Stimulated activated CD8-positive, alpha-beta memory T cell treated with anti-CD3 and anti-CD28 coated beads, Interleukin-2, amount 100 ng/mL, for 1 hour (primary cell): Measurements from ENCODE around the gene CACNA2D3.
"Not testable (repeated sequence)": the region's sequence is repeated elsewhere in the genome, so short reads cannot be mapped to it uniquely, and the experiment has no call there.

Experiments
- DNase-seq, 2 donors: peaks; one replicate each; pipeline ENCODE4 v3.0.0-alpha.2; 2020; ENCODE audit warnings: low read depth in 2 of 2

Gene CACNA2D3

DNA sequence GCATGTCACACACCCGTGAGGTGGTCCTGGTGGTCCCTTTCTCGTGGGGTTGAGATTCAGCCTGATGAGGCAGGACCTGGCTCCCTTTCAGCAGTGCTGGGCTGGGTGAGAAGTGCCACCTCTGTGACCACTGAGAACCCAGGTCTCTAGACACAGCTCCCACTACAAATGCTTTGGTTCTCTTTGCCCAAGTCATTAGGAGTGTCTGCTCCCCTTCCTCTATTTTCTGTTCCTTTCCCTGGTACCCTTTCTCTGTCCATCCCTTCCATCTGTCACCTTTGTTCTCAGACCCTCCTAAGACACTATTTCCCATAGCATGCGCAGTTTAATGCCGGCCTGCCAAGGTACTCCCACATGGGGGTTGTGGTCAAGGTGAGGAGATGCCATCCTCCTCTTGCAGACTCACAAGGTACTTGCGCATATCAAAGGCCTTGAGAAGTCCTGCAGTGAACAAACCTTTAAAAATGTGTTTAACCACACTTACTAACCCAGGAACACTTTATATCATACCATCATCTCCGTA, 507.8 kb downstream of the CACNA2D3 start:
- DNase-seq: no peak

DNA sequence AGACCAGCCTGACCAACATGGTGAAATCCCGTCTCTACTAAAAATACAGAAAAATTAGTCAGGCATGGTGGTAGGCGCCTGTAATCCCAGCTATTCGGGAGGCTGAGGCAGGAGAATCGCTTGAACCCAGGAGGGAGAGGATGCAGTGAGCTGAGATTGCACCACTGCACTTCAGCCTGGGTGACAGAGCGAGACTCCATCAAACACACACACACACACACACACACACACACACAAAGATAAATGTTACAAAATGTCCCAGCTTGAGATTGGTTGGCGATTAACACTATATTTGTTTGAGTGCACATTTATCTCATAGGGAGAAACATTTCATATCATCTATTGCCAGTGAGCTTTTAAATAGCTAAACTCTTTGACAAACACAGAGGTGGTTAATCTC, 508.6 kb downstream of the CACNA2D3 start:
- not testable (repeated sequence) for DNase-seq

DNA sequence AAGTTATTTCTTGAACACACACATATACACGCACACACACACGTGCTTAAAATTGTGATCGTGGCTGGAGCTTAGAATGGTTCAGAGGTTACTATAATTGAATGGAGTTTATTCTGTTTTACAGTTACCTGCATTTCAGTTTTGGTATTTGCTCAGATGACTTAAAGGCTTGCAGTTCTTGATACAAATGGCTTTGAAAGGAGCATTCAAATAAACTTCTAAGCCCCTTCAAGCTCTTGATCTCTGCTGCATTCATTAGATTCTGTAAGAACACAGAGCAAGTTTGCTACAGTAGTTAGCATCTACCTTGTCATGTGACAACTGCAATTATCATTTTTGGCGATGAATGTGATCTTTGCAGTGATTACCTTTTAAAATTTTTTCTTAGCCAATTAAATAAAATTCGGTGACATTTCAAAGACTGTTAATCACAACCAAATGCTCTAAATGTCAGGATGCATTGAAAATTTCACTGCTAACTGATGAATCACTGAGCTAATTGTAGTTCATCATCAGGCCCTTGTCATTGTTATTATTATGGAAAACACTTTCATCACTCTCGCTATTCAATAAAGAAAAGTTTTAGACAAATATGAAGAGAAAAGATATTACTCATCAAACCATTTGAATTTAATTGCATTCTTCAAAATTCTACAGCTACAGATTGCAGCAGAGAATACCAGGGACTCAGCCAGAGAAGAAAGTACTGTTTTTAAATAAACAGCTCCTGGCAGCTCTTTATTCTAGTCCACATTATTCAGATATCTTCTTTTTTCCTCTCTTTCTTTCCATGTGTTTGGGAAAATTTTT, 509.4 kb downstream of the CACNA2D3 start:
- DNase-seq: no peak

DNA sequence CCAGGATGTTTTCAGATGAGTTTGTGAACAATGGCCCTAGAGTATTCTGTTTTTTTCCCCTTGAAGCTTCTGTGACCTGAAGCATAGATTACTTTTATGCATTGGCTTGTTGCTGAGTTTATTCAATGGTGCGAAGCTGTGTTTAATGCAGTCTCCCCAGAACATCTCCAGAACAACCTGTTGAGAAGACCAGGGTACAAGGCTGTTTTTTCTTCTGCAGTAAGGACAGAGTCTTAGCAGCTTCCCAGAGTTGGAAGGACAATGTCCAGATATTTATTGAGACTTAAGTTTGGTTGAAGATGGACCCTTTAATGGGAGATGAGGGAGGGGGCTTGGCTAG, 509.9 kb downstream of the CACNA2D3 start:
- no peak for DNase-seq

DNA sequence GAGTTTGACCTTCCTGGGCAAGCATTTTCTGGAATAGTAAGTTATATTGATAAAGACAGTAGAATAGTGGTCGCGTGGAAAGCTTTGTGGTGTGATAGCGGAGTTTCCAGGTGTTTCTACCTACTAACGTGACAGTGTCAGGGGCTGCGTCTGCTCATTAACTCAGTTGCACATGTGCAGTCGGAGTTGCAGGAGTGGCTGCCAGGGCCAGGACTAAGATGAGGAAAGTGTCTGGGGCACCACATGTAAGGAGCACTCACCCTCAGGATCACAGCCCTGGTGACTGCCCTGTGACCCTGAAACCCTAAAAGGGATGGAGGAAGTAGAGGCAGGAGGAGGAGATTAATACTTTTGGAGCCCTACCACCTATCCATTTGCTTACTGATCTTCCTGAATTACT, 510.5 kb downstream of the CACNA2D3 start:
- DNase-seq: no peak

DNA sequence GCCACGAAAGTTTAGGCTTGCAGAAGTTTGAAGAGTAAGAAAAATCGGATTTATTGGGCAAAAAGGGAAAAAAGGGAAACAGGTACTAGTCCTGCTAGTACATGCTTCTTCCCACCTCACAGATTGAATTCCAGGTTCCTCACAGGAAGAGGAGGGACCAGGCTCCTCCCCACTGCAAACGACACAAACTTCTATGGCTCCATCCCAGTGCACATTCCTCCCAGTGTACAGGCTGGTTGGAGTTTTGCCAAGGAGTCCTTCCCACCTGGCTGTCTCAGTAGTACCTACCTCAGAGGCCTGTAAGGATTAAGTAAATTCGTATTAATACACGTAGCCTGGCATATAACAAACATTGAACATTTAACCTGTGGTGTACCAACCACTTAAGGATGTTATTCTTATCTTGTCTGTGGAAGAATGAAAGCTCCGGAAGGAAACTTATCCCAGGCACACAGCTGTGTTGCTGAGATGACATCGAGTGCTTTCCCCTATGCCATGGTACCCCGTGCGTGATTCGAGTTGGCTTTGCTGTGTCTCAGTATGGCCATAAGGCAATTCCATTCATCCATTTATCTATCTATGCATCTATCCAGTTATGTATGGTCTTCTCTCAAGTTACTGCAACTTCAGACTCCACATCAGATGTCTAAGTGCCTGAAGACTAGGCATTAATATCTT, 511.2 kb downstream of the CACNA2D3 start:
- no peak for DNase-seq

DNA sequence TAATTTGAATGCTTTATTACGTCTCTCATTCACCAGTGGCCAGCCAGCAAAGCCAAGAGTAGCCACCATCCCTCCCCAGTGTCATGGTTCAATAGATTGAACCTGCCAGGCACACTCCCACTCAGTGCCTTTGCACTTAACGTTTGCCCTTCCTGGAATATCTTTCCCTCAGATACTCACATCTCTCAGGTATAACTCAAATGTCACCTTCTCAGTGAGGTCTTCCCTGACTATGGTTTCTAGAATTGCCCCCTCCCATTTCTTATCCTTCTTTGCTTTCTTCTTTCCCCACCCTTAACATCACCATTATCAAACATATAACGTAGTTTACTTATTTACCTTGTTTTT, 511.7 kb downstream of the CACNA2D3 start:
- no peak for DNase-seq

DNA sequence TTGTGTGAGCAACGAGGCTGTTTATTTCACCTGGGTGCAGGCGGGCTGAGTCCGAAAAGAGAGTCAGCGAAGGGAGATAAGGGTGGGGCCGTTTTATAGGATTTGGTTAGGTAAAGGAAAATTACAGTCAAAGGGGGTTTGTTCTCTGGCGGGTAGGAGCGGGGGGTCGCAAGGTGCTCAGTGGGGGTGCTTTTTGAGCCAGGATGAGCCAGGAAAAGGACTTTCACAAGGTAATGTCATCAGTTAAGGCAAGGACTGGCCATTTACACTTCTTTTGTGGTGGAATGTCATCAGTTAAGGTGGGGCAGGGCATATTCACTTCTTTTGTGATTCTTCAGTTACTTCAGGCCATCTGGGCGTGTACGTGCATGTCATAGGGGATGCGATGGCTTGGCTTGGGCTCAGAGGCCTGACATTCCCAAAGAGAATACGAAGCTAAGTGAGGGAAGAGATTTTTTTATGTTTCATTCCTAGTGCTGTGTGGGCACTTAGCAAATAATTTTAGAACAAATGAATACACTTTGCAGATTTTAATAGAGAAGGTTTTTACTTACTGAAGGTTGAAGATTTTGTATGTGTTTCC, 517.5 kb downstream of the CACNA2D3 start:
- DNase-seq: not testable (repeated sequence)

DNA sequence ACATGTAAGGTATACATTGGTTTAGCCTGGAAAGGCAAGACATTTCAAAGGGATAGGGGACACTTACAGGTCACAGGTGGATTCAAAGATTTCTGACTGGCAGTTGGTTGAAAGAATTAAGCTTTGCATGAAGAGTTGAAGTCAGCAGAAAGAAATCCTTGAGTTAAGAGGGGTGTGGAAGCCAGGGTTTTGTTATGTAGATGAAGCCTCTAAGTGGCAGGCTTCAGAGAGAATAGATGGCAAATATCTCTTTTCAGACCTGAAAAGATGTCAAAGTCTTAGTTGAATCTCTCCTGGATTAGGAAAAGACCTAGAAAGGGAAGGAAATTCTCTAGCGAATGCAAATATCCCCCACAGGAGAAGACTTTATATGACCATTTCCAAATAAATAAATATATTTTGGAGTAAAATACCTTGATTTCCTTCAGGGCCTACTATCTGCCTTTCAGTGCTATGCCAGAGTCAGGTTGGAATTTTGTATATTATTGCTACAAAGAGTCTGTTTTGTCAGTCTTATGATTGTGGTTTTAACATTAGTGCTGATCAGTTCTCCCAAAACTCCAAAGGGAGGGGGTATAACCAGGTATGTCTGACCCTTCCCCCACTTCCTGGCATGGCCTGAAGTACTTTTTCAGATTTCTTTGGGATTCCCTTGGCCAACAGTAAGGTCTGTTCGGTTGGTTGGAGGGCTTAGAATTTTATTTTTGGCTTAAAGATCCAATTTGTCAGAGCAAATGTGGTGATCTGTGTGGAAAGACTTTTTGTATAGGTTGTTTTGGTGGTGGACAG, 519.1 kb downstream of the CACNA2D3 start:
- no peak for DNase-seq

DNA sequence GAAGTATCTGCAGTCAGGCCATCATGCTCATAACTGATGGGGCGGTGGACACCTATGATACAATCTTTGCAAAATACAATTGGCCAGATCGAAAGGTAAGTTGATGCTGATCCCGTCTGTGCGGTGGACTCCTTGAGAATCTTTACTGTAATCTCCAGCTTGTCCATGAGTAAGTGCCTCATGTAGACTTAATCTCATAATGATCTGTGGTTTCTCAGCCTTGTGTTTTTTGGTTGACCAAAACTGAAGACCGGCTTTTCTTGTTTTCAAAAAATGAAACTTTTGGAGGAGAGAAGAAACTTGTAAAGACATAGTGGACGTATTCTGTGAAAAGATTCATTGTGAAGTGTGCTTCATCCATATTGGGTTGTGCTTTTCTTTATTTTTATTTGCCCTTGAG, 519.8 kb downstream of the CACNA2D3 start:
- DNase-seq: no peak

DNA sequence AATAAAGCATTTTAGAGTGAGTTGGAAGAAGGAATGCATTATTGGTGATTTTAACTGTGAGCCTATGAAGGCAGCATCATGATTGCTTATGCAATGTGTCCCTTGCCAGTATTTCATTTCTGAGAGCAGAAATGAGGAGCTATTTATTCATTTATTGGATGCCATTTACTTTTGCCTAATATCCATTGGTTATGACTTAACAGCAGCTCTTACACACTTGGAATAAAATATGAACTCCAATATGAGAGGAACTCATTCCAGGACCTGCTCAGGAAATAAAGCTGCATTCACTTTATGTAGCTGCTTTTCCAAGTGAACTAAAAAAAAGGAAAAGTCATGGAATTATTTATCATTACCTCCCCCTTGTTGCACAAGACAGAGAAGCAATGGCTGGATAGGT, 525.4 kb downstream of the CACNA2D3 start:
- DNase-seq: no peak

DNA sequence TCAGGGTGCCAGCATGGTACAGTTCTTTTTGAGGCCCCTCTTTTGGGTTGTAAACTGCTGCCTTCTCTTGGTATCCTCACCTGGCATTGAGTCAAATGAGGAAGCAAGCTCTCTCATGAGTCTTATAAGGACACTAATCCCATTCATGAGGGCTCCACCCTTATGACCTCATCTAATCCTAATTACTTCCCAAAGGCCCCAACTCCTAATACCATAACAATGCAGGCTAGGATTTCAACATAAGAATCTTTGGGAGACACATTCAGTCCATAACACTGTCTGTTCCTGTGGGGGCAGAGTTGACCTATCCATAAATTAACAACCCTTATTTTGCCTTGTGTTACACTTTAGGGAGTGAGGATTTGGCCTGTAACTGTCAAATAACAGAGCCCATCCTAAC, 527.2 kb downstream of the CACNA2D3 start:
- no peak for DNase-seq

DNA sequence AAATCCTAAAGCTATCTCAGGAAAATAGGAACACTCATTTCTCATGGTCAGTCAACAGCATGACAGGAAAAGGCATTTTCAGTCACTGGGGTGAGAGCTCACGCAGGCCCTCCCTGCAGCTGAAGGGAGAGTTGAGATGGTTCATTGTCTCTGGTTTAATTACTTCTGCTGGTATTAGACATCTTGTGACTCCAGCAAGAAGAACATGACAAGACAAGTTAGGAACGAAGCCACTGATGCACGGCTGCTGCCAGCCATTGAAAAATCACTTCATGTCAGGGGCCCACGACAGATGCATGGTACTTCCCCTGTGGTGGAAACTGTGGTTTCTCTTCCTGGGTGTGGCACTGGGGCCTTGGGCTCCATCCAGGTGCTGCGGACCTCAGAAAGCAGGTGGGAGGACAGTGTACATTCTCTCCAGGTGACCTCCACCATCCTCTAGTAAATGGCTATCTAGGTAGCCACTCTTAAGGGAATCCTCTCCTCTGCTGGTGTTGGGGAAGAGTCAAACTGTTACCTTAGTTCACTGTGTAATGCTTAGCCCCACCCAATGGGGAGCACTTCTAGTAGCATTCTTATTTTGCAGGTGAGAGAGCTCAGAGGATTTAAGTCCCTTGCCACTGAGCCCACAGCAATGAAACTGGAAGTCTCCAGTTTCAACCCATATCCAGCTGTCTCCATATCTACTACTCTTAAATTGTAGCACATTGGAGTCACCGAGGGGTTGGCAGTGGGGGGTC, 531.3 kb downstream of the CACNA2D3 start:
- no peak for DNase-seq

DNA sequence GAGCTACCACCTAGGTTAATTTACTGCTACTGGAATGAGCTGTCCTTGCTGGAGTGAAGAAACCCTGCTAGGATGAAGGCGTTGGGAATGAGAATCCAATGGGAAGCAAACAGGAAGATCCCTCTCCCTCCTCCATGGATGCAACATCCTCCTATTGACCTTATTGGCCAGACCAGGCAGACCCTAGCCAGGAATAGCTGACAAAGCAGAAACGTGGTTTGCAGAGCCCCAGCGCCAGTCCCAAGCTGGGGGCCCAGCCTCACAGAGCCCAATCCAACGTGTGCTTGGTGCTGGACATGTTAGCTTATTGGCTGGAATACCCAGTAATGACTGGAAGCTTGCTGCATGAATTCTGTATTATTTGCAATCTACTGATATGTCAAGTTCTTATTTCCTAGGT, 532.4 kb downstream of the CACNA2D3 start:
- DNase-seq: no peak

DNA sequence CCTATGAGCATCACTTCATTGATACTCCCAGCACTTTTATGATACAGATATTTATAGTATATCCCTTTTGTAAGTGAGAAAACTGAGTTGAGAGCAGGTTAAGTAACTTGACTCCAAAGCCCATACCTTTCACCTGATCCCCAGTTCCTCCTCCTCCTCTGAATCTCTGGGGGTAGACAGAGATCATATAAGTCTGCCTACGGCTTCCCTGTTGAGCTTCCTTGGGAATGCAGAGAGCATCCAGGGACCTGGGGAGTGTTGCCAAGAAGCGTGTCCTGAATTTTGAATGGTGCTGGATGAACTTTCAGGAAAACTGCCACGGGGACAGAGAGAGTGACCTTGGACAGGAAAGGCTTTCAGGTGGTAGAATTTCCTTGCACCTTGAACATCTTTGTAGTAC, 537.0 kb downstream of the CACNA2D3 start:
- DNase-seq: no peak

DNA sequence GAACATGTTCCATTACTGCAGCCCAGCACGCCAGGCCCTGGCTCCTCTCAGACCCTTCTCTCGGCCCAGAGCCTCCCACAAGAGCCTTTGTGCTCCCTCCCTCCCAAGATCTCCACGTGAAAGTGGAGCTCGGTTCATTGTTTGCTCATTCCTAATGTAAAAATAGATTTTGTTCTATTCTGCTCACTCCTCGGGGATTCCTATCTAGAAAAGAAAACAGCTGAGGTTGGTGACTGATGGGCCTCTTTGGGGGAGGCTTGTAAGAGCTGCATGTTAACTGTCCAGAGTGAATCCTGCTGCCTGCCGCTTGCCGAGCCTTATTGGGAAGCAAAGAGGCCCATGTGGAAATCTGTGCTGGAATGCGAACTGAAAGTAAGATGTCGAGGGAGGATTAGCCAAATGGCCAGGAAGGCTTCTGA, 538.4 kb downstream of the CACNA2D3 start:
- DNase-seq: no peak

DNA sequence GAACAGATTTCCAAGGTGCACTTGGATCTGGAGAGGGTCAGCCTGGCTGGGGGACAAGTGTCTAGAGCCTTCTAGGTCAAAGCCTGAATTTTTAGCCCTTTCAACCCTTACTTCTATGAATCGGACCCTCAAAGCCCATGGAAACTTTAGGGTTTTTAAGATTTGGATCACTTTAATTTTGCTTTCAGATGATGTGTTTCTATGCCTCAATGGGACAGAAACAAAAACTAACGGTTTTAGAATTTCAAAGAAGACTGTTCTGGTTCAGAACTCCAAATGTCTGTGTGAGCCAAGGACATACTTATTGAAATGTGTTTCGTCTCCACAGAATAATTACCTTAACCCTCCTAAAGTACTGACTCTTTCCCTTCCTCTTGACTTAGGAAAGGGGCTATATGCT, 538.8 kb downstream of the CACNA2D3 start:
- no peak for DNase-seq

DNA sequence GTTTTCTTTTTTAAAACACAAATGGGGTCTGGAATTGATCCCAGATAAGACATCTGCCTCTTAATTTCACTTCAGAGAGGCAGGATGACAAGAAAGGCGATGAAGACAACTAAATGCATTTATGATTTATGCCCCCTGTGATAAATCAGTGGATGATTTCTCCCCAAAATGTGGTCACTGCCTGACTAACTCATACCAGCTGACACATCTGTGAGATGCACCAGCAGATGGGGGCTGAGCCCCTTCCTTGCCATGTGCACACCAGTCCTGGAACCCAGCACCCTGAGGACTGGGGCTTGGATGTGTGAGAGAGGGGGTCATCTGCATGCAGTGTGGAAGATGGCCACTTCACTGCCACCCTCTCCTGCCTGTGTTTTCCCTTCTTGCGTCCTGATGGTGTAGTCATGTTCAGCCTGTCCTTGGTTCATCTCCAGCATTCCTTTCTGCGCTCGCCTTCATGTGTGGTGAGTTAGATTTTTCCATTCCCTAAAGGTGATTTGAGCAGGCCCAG, 541.2 kb downstream of the CACNA2D3 start:
- DNase-seq: no peak

DNA sequence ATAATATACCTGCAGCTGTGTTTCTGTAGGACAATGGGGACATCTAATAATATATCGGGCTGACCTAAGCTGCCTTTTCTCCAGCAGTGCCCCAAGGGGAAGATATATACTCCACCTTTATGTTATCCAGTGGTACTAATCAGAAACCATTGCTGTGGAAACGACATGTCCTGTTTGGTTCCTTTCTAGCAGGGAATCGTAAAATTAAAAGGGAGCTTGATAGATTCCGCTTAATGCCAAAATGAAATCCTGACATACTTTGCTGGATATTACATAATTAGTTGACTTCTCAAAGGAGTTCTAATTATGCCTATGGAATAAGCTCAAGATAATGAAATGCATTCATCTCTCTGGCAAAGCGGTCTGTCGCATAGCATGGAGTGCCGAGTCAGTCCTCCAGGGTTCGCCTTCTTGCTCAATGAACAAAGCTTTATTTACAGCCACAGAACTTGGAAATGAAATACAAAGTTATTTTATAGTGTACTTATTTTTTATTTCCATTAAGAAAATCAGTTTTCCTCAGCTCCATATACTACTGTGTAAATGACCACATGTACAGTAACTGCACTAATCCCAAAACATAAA, 542.8 kb downstream of the CACNA2D3 start:
- no peak for DNase-seq

DNA sequence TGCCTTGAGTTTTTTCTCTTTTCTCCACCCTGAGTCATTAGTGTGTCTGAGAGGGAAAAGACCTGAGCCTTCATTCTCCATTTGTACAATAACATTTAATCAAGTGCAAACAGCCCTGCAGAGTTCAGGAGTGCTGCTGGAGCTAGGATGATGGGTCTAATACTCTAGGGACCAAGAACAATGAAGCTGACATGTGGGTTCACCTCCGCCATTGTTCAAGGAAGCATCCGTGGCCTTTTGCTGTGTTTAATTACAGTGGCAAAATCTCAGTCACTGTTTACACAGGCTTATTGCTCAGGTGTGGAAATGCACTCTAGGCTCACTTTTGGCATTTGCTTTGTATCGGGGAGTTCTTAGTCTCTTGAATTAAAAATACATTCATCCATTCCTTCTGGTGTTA, 545.9 kb downstream of the CACNA2D3 start:
- no peak for DNase-seq
